NCI-H226 (cell line): ENCODE data around the gene TRUB2.

Experiments used
- DNase-seq: peaks from one replicate; pipeline ENCODE4 v3.0.0-alpha.2; 2015

TRUB2 gene, protein sequence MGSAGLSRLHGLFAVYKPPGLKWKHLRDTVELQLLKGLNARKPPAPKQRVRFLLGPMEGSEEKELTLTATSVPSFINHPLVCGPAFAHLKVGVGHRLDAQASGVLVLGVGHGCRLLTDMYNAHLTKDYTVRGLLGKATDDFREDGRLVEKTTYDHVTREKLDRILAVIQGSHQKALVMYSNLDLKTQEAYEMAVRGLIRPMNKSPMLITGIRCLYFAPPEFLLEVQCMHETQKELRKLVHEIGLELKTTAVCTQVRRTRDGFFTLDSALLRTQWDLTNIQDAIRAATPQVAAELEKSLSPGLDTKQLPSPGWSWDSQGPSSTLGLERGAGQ

DNA sequence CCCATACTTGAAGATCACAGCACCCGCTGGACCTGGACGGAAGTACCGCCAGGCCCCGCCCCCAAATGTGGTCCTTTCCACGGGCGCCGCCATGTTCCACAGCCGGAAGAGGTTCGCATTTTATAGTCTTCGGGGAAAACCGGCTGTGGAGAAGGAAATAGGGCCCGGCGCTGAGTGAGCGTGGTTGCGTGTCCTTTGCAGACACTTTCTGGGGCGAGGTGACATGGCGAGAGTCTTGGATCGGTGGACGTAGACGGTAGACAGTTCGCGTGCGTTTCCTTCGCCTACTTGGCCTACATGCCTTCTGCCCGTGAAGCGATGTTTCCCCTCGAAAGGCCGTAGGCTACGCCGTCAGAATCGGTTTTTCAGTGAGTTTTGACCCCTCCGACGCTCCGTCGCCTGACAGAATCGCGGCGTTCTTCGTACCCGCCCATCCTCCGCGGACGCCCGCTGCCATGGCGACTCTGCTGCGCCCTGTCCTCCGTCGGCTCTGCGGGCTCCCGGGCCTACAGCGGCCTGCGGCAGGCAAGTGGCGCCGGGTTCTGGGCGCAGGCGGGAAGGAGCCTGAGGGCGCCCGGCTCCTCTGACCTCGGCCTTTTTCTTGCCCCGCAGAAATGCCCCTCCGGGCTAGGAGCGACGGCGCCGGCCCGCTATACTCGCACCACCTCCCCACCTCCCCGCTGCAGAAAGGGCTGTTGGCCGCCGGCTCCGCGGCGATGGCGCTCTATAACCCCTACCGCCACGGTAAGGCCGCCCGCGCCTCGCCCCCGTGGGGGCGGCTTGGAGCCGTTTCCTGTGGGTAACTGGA, at the start of gene TRUB2, which contains the start of gene COQ4:
Gene TRUB2 (minus strand): TSS at position 44 of the 808 bp plus-strand sequence. CDS start 39 bp downstream, at position 5.
Gene COQ4 (plus strand): TSS at position 436 of the 808 bp plus-strand sequence. CDS start 20 bp downstream, at position 456.
- peak; percentile 91 for DNase-seq

DNA sequence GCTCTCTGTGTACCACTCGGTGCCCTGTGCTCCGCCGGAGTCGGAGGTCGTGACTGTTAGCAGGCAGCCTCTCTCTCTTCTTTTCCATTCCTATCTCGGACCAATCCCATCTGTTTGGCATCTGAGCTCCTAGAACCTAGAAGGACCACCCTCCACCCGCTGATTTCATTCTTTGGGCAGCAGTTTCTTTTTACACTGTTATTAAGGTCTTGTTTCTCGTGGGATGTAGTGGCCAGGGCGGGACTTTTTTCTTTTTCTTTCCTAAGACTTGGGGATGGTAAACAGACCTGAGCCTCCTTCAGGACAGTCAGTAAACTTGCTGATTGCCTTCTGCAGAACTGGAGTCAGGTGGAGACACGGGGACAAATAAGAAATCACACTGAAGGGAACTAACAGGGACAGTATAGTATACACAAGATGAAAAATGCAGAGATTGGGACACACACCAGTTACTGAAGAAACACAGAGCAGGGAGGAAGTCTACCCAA, 49.4 kb upstream of the TRUB2 start:
- DNase-seq: no peak

DNA sequence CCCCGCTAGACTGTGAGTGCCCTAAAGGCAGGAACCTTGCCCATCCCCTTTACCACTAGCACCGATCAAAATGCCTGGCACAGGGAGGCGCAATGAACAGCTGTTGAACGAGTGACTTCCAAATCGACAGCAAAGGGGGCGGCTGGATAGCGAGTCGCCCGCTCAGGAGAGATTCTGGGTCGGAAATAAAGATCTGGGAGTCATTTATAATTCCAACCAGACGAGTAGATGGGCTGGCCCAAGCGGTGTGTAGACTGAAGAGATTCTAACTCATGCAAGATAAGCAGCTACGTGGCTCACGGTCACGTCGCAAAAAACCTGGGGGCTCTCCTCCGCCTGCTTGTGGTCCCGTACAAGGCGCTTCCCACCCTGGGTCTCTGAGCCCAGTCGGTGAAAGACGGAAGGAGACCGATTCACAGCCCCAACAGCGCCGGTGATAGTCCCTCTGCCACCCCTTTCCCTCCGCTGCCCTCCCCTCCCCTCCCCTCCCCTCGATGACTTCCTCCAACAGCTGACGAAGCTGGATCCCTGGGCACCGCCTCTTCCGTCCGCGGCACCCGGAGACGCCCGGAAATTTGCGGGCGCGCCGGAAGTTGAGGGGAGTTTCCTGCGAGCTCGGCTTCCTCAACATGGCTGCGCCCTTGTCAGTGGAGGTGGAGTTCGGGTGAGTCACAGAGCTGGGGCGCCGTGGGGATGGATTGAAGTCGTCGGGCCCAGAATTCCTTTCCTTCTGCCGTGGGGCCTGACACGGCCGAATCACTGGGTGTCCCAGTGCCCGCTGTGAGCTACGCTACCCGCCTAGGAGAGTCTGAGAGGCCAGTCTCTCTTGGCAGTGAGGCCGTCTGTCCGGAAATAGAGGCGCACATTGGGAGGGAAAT, 48.7 kb upstream of the TRUB2 start, which contains the start of gene URM1:
Gene URM1 (plus strand): TSS at position 623 of the 878 bp plus-strand sequence. CDS start 7 bp downstream, at position 630.
- peak; percentile 98 for DNase-seq

DNA sequence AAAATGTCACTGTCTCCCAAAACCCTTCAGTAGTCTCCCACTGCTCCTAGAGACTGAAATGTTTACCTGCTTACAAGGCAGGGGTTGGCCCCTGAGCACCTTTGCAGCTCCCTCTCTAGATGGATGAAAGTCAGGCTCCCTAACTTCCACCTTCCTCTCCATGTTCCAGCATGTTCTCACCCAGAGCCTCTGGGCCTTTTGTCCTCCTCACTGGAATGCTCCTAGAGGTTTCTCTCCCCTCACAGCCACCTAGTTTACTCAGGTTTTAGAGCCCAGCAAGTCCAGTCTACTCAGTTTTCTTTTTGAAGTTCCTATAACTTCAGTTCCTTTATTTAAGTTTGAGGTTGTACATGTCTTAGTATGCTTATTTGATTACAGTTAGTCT, 48.1 kb upstream of the TRUB2 start:
- no peak for DNase-seq

DNA sequence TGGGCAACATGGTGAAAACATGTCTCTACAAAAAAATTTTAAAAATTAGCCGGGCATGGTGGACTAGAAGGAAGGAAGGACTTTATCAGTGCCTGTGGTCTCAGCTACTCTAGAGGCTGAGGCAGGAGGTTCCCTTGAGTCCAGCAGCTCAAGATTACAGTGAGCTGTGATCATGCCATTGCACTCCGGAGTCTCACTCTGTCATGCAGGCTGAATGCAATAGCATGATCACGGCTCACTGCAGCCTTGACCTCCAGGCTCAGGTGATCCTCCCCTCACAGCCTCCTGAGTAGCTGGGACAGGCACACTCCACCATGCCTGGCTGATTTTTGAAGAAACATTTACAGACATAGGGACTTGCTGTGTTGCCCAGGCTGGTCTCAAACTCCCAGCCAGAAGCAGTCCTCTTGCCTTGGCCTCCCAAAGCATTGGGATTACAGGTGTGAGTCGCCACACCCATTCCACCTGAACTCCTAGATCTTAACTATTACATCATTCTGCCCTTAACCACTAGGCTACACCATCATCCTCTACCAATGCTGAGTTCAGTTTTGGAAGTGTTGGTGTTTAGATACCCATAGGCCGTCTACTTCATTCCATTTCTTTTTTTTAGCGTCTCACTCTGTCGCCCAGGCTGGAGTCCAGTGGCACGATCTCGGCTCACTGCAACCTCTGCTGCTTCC, 46.9 kb upstream of the TRUB2 start:
- DNase-seq: no peak

DNA sequence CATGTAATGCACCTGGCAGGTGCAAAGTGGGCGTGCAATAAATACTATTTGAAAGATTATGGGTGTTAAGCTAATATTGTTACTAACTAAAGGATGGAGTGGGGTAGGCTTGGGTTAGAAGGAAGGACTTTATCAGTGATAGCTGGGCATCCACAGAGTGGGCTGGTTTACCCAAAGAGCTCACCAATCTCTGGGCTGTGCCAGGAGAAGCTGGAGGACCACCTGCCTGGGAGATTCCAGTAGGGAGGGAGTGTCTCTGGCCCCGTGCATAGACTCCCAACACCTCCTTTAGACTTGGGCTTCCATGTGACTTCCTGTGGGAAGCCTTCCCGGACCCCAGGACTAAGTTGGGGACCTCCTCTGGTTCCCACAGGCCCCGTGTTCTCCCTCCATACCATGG, 43.3 kb upstream of the TRUB2 start:
- no peak for DNase-seq

DNA sequence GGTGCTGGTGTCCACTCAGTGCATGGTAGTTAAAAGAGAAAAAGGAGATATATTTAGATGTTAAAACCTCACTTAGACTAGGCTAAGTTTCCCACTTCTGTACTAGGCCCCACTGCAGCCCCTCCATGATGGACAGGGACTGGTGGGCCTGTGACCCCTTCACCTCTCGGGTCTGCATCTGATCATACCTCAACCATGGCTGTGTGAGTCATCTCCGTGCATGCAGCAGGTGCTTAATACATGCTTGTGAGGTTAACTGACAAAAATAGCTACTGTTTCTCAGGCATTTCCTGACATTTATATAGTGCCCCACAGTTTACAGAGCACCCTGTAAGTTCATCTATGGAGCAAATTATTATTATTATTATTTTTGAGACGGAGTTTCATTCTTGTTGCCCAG, 40.5 kb upstream of the TRUB2 start:
- DNase-seq: no peak

DNA sequence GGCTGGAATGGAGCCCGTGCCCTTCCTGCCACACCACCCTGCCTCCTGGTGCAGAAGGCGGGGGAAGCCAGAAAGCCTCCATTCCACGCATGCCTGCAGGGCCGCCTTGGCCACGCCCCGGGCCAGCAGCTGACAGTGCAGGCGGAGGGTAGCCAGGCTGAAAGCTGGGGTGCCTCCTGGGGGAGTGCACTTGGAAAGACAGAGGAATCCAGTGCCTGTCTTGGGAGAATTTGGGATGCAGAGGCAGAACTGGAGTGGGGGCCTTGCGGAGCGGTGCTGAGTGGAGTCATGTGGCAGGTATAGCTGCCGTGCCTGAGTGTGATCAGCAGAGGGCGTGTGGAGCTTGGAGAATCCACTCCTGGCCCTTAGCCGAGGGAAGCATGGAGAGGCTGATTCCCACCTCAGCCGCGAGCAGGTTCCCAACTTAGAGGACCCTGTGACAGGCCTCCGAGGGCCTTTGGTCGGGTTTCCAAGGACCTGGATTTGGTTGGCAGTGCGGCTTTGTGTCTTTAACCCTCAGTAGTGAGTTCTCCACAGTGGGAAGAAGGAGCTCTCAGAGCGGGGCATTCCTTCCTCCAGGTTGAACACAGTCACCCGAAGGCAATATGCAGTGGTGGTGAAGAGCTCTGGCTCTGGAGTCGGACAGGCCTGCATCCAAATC, 39.9 kb upstream of the TRUB2 start:
- peak; percentile 90 for DNase-seq

DNA sequence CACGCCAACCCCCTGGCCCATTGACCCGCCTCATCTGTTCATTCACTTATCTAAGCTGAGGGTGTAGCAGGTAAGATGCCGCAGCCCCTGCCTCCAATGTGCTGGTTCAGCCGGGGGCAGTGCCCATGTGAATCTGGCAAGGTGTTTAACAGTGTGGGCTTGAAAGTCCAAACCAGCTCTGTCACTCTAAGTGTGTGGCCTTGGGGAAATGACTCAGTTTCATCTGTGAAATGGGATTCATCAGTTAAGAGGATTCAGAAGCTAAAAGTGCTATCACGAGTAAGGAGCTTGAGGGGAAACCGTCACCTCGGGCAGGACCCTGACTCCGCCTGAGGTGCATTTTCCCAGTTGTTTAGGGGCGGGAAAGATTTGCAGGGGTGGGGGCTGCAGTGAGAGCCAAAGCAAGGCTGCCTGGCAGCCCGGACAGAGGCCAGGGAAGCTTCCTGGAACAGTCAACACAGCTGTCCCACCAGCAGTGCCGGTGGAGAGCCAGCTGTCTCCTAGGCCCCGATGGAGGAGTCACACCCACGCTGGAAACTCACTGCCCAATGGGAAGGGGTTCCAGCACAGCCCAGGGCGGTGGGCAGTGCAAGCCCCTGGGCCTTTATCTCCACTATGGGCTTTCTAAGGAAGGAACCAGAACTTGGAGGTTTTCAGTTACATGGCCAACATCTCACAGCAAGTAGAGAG, 39.2 kb upstream of the TRUB2 start:
- DNase-seq: no peak

DNA sequence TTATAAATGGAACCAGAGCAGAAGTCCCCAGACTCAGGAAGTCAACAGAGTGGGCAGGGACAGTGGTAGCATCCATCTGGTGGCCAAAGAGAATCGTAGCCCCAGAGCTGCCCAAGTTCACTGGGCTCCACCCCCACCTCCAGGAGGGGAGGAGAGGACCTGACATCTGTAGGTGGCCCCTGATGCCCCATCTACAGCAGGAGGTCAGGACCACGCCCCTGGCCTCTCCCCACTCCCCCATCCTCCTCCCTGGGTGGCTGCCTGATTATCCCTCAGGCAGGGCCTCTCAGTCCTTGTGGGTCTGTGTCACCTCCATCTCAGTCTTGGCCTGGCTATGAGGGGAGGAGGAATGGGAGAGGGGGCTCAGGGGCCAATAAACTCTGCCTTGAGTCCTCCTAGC, 38.6 kb upstream of the TRUB2 start:
- DNase-seq: no peak

DNA sequence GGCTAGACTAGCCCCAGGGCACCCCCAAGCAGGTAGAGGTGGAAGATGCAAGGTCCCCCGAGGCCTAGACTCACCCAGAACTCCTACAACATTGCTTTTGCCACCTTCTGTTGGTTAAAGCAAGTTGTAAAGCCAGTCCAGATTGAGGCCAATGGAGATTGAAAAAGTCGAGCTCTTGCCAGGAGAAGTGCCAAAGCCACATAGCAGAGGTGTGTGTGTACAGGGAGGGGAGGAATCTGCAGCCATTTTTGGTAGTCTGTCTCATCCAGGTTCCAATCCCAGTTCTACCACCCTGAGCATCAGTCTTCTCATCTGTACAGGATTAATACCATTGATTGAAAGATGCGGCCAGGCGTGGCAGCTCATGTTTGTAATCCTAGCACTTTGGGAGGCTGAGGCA, 36.6 kb upstream of the TRUB2 start:
- DNase-seq: no peak

DNA sequence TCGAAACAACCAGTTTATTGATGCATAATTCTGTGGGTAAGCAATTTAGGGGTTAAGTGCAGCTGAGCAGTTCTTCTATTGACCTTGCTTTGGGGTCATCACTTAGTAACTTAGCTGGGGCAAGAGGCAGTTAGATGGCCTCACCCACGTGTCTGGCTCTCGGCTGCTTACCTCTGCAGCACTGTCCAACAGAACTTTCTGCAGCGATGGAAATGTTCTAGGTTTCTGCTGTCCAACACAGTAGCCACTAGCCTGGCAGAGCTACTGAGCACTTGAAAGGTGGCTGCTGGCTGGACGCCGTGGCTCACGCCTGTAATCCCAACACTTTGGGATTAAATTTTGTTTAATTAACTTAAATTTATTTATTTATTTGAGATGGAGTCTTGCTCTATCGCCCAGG, 35.8 kb upstream of the TRUB2 start:
- no peak for DNase-seq

DNA sequence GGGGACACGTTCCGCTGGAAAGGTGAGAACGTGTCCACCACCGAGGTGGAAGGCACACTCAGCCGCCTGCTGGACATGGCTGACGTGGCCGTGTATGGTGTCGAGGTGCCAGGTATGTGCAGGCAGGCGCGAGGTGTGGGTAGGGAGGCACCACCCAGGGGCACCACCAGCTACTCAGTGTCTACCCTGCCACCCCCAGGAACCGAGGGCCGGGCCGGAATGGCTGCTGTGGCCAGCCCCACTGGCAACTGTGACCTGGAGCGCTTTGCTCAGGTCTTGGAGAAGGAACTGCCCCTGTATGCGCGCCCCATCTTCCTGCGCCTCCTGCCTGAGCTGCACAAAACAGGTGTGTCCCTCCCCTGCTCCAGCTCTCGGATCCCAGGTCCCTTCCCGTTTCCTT, 33.2 kb upstream of the TRUB2 start:
- no peak for DNase-seq

DNA sequence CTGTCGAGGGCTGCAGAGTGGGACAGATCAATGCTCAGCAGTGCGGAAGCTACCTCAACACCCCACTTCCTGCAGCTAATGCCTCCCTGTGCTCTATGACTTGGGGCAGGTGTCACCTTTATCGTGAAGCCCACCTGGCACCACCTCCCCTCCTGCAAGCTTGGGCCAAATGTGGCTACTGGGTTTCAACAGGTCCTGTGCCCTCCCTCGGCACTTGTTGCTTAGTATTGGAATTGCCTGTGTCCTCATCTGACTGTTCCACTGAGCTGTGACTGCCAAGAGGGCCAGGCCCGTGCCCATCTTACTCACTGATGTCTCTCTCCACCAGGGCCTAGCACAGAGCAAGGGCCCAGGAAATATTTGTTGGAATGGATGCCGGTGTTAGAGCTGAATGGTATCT, 27.5 kb upstream of the TRUB2 start:
- DNase-seq: no peak

DNA sequence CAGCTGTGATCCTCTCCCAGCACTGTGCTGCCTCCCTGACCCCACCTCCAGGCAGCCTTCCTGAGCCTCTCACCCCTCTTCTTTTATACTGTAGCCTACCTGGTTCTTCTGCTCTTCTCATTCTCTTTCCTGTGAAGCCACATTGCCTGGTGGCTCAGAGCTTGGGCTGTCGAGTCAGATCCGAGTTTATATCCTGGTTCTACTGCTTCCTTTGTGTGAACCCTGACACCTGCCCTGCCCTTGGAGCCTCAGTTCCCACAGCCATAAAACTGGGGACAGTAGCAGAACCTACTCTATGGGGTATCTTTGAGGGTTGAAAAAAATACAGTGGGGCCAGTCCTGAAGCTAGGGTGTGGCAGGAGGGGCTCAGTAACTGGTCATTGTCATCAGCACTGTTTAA, 26.9 kb upstream of the TRUB2 start:
- DNase-seq: no peak

DNA sequence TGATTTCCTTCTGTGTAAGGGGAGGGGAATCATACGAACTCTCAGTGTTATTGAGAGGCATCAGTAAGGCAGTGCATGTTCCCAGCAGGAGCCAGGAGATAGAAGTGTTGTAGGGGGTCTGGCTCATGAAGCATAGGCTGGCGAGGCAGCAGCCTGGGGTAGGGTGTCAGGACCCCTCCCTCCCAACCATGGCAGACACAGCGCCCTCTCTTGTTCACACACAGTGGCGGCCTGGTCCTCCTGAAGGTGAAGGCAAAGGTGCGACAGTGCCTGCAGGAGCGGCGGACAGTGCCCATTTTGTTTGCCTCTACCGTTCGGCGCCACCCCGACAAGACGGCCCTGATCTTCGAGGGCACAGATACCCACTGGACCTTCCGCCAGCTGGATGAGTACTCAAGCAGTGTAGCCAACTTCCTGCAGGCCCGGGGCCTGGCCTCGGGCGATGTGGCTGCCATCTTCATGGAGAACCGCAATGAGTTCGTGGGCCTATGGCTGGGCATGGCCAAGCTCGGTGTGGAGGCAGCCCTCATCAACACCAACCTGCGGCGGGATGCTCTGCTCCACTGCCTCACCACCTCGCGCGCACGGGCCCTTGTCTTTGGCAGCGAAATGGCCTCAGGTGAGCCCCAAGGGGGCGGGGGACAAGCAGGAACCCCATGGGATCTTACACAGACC, 22.8 kb upstream of the TRUB2 start:
- no peak for DNase-seq

DNA sequence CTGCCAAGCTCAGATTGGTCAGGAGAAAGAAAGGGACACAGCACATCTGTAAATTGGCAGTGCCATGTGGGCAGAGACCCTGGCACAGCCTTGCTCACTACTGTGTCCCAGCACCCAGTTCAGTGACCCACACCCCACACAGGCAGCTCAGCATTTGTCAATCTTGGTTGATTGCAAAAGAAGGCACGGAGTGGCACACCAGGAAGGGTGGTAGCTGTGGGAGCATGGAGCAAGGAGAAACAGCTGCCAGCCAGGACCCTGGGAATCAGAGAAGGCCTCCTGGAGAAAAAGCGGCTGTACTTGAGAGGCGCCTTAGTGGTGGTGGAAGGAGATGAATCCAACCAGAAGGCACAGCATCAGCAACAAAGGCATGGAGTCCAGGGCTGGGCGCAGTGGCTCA, 21.6 kb upstream of the TRUB2 start:
- DNase-seq: no peak

DNA sequence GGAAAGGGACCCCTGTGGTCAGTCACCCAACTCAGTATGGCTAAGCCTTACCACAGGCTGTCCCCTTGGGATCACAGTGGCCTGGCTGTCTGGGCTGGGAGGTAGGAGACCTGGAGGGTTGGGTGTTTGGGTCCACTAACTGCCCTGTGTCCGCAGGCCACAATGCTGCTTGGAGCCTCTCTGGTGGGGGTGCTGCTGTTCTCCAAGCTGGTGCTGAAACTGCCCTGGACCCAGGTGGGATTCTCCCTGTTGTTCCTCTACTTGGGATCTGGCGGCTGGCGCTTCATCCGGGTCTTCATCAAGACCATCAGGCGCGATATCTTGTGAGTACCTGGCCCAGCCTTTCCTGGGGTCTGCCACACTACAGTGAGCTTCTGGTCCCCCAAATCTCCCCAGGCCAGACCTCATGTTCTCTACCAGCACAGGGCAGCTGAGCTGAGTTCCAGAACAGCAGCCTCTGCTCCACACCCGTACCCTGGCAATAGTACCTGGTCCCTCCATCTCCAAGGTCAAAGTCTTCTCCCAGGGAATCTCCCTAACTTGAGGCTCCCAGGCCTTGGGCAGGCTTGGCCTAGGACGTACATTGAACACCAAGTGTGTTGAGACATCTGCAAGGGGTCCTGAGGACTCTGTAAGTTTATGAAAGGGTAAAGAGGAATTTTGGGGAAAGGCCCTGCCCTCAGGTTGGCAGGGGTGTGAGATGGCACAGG, 20.9 kb upstream of the TRUB2 start:
- no peak for DNase-seq

DNA sequence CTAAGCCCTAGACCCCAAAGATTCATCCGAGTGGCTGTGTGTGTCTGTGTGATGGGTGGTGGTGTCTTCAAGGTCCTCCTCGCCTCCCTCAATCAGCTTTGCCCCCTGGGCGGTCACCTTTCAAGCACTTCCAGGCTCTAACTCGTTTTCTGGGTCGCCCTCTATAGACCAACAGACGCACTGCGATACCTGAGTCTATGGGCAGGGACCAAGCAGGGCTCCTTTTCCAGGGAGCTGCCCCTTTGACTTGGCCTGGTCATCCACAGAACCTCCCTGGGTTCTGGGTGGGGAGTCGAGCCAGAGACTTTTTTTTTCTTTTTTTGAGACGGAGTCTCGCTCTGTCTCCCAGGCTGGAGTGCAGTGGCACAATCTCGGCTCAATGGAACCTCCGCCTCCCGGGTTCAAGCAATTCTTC, 19.2 kb upstream of the TRUB2 start:
- peak; percentile 62 for DNase-seq
